Type B pancreatic cell (in vitro differentiated cells): ENCODE measurements around the gene HIVEP3. TPM values are rescaled to one million over a fixed set of nuclear protein-coding genes. Genes with fewer than 3 reads are reported as not detected.

ENCODE experiments used
- DNase-seq: peaks from one replicate; pipeline ENCODE4 v3.0.0; 2021; ENCODE audit warnings: mixed read lengths; ENCODE audit not compliant: unreplicated experiment; ENCODE audit errors: extremely low spot score
- H3K27ac Mint-ChIP-seq: 2 replicates; pipeline ENCODE4 v1.8.0; 2021; ENCODE audit warnings: mild to moderate bottlenecking, mixed read lengths
- H3K27me3 Mint-ChIP-seq: 2 replicates; pipeline ENCODE4 v1.8.0; 2021; ENCODE audit warnings: mixed read lengths
- H3K36me3 Mint-ChIP-seq: 2 replicates; pipeline ENCODE4 v1.8.0; 2021; ENCODE audit warnings: mixed read lengths
- H3K4me1 Mint-ChIP-seq: one replicate; pipeline ENCODE4 v1.8.0; 2021; ENCODE audit warnings: mixed read lengths; ENCODE audit not compliant: unreplicated experiment
- H3K4me3 Mint-ChIP-seq: 2 replicates; pipeline ENCODE4 v1.8.0; 2021; ENCODE audit warnings: mild to moderate bottlenecking, mixed read lengths
- H3K9me3 Mint-ChIP-seq: 2 replicates; pipeline ENCODE4 v1.8.0; 2021; ENCODE audit warnings: mixed read lengths
- total RNA-seq: library from RNA; stranded (reverse); gene quantifications from 2 replicates; pipeline ENCODE4 v1.2.1, GENCODE V29; 2021; ENCODE audit warnings: low replicate concordance
- TF ChIP-seq, protein P1 (sequence below): fragments of 200-600 bp; sonication (generic); conservative IDR thresholded peaks from 2 replicates; pipeline ENCODE4 v1.5.0; 2021; ENCODE audit warnings: antibody characterized with exemption, mild to moderate bottlenecking

The HIVEP3 gene
- total RNA-seq, 1 donor from 2014 or later, result 9.2 TPM

DNA sequence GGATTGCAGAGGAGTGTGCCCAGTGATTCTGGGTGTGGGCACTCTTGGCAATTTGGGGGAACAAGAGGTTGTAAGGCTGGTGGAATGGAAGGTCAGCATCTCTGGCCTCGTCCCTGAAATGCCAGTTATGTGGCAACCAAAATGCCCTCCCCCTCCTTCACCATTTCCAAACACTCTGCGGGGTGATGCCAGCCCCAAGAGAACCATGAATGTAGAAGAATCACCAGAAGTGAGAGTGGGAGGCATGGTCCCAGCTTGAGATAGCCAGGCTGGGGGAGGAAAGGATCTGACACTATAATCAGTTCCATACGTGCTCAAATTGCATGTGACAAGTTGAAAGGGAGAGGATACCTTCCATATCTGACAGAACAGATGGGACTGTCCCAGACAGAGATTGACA, 345.5 kb downstream of the HIVEP3 start:
- no peaks in the 10 kb centered on the region for H3K4me1 Mint-ChIP-seq
- no peak for DNase-seq
- H3K9me3 Mint-ChIP-seq, result no peaks in the 10 kb centered on the region
- peaks cover 34% of the 10 kb centered on the region for H3K27me3 Mint-ChIP-seq
- H3K27ac Mint-ChIP-seq, result no peak overlapping the region
- no peak overlapping the region for H3K4me3 Mint-ChIP-seq
- H3K36me3 Mint-ChIP-seq, result no peaks in the 10 kb centered on the region
- TF ChIP-seq, protein P1, sequence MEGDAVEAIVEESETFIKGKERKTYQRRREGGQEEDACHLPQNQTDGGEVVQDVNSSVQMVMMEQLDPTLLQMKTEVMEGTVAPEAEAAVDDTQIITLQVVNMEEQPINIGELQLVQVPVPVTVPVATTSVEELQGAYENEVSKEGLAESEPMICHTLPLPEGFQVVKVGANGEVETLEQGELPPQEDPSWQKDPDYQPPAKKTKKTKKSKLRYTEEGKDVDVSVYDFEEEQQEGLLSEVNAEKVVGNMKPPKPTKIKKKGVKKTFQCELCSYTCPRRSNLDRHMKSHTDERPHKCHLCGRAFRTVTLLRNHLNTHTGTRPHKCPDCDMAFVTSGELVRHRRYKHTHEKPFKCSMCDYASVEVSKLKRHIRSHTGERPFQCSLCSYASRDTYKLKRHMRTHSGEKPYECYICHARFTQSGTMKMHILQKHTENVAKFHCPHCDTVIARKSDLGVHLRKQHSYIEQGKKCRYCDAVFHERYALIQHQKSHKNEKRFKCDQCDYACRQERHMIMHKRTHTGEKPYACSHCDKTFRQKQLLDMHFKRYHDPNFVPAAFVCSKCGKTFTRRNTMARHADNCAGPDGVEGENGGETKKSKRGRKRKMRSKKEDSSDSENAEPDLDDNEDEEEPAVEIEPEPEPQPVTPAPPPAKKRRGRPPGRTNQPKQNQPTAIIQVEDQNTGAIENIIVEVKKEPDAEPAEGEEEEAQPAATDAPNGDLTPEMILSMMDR, result no peak

DNA sequence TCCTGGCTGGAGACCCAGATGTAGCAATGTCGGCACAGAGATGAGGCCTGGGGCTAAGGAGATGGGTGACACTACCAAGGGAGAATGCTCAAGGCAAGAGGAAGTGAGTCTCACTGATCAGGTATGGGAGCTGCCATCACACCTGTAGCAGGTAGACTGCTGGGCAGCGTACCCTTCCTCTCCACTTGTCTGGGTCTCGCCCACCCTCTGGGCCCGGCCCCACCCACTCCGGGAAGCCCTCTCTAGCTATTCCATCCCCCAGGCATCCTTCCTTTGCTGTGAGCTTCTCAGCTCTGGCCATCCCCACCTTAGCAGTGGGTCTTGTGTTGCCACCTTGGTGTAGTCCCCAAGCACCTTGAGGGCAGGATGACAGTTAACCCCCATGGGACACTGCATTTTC, 346.5 kb downstream of the HIVEP3 start:
- H3K27me3 Mint-ChIP-seq, result peaks cover 31% of the 10 kb centered on the region
- no peak for DNase-seq
- no peaks in the 10 kb centered on the region for H3K4me1 Mint-ChIP-seq
- H3K9me3 Mint-ChIP-seq, result no peaks in the 10 kb centered on the region
- TF ChIP-seq, protein P1, result no peak
- H3K4me3 Mint-ChIP-seq, result no peak overlapping the region
- no peaks in the 10 kb centered on the region for H3K36me3 Mint-ChIP-seq
- no peak overlapping the region for H3K27ac Mint-ChIP-seq

DNA sequence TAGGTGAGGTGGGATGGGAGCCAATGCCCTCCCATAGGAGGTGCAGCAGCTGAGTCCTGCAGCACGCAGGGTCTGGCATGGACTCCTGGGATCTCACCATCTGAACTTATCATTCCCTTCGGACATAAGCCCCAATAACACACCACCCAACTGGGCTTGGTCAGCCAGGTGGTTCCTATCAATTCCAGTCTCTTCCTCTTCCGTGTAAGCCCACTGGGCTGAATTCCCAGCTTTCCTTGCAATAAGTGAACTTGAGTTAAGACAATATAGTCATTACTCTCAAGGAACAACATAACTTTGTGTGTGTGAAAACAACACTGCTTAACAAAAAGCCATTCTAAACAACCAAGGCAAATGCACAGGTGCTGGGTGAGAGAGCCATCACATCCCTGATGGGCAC, 347.7 kb downstream of the HIVEP3 start:
- Mint-ChIP-seq H3K9me3 (no peaks in the 10 kb centered on the region), H3K4me3 (no peak overlapping the region), H3K27ac (no peak overlapping the region), H3K36me3 (no peaks in the 10 kb centered on the region), H3K4me1 (no peaks in the 10 kb centered on the region), H3K27me3 (peaks cover 36% of the 10 kb centered on the region)
- no peak for DNase-seq
- TF ChIP-seq, protein P1, result no peak

DNA sequence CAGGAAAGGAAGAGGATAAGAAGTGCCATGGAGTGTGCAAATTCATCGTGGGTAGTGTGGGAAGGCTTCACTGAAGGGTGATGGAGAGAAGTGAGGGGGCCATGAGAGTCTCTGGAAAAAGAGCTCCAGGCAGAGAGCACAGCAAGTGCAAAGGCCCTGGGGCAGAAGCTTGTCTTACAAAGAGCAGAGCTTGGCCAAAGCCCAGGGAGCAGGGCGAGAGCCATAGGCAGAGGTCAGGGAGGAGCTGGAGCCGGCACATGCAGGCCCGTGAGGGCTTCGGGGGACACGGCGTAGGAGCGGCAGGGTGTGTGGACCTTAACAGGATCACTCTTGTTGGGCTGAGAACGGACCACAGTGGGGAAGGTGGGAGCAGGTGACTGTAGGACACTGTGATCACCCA, 350.5 kb downstream of the HIVEP3 start:
- no peak for DNase-seq
- H3K36me3 Mint-ChIP-seq, result no peaks in the 10 kb centered on the region
- no peaks in the 10 kb centered on the region for H3K4me1 Mint-ChIP-seq
- H3K27ac Mint-ChIP-seq, result no peak overlapping the region
- TF ChIP-seq, protein P1, result no peak
- H3K9me3 Mint-ChIP-seq, result no peaks in the 10 kb centered on the region
- no peak overlapping the region for H3K4me3 Mint-ChIP-seq
- peaks cover 46% of the 10 kb centered on the region for H3K27me3 Mint-ChIP-seq

- no peak for DNase-seq
- TF ChIP-seq, protein P1, result no peak
- H3K27ac Mint-ChIP-seq, result no peak overlapping the region
- peaks cover 38% of the 10 kb centered on the region for H3K27me3 Mint-ChIP-seq
- H3K36me3 Mint-ChIP-seq, result no peaks in the 10 kb centered on the region
- H3K9me3 Mint-ChIP-seq, result no peaks in the 10 kb centered on the region
- H3K4me1 Mint-ChIP-seq, result no peaks in the 10 kb centered on the region
- no peak overlapping the region for H3K4me3 Mint-ChIP-seq
These were observed 351.8 kb downstream of the HIVEP3 start for GRCh38 chr1:41566969-41567368.

- H3K27ac Mint-ChIP-seq, result no peak overlapping the region
- no peak overlapping the region for H3K4me3 Mint-ChIP-seq
- TF ChIP-seq, protein P1, result no peak
- peaks cover 35% of the 10 kb centered on the region for H3K27me3 Mint-ChIP-seq
- H3K36me3 Mint-ChIP-seq, result no peaks in the 10 kb centered on the region
- DNase-seq, result peak; percentile 51
- no peaks in the 10 kb centered on the region for H3K9me3 Mint-ChIP-seq
- no peaks in the 10 kb centered on the region for H3K4me1 Mint-ChIP-seq
These were observed 352.3 kb downstream of the HIVEP3 start for GRCh38 chr1:41566274-41566885.
